ENCODE measurements around the gene ING1. TPM values are rescaled to one million over a fixed set of nuclear protein-coding genes. Genes with fewer than 3 reads are reported as not detected.

Gene ING1
- total RNA-seq, 1 donor, result 9.2 TPM

DNA sequence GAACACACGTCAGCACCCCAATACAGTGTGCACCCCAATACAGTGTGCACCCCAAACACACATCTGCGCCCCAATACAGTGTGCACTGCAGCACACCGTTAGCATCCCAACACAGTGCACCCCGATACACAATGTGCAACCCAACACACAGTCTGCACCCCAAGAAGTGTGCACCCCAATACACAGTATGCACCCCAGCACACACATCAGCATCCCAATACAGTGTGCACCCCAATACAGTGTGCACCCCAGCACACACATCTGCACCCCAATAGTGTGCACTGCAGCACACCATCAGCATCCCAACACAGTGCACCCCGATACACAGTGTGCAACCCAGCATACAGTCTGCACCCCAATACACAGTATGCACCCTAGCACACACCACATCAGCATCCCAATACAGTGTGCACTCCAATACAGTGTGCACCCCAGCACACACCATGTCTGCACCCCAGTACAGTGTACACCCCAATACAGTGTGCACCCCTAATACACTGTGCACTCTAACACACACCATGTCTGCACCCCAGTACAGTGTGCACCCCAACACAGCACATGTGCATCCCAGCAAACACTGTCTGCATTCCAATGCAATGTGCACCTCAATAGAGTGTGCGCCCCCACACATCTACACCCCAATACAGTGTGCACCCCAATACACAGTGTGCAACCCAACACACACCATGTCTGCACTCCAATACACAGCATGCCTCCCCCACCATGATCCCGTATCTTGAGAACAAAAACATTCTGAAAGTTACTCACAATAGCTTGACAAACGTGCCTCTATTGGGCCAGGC, 6.7 kb upstream of the ING1 start:
- TF ChIP-seq, protein P1, sequence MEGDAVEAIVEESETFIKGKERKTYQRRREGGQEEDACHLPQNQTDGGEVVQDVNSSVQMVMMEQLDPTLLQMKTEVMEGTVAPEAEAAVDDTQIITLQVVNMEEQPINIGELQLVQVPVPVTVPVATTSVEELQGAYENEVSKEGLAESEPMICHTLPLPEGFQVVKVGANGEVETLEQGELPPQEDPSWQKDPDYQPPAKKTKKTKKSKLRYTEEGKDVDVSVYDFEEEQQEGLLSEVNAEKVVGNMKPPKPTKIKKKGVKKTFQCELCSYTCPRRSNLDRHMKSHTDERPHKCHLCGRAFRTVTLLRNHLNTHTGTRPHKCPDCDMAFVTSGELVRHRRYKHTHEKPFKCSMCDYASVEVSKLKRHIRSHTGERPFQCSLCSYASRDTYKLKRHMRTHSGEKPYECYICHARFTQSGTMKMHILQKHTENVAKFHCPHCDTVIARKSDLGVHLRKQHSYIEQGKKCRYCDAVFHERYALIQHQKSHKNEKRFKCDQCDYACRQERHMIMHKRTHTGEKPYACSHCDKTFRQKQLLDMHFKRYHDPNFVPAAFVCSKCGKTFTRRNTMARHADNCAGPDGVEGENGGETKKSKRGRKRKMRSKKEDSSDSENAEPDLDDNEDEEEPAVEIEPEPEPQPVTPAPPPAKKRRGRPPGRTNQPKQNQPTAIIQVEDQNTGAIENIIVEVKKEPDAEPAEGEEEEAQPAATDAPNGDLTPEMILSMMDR (IDR thresholded peaks at IDR 0.05; ENCODE audit: insufficient read depth, low read length), result no peak
- peak overlapping the region; percentile 82 for H3K4me3 ChIP-seq (ENCODE audit: low read depth, low read length)
- no peak for DNase-seq (ENCODE audit: low read depth)

DNA sequence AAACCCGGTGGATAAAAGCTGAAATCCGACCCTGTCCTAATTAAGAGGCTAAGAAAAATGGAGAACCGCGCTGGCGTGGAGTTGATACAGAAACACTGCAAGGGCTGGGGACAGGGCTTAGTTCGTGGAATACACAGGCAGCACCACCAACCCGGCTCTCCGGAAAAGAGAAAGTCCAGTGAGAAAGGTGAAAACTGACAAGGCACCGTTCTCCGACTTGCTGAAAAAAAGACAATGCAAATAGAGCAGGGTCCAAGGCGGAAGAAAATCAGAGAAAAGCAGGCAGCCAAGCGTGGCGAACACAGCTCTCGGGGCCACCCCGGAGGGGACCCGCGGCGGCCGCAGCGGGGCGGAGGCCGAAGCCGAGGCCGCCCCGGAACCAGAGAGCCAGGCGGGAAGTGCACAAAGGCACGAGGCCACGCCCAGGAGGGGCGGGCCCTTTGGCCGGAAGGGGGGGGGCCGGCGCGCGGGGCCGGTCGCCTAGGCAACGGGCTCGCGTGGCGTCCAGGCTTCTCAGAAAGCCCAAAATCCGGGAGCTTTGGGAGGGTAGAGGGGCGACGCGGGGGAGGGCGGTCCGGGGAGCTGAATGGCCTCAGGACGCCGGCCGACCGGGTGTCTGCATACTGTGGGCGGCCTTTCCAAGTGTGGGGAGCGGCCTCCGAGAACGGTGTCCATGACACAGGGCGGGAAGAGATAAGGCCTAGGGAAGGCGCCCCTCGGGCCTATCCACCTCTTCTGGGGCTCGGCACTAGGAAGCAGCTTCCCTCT, 1.2 kb upstream of the ING1 start:
- TF ChIP-seq, protein P1 (IDR thresholded peaks at IDR 0.05; ENCODE audit: insufficient read depth, low read length), result no peak
- DNase-seq (ENCODE audit: low read depth), result peak; percentile 72
- H3K4me3 ChIP-seq (ENCODE audit: low read depth, low read length), result peak overlapping the region; percentile 92

DNA sequence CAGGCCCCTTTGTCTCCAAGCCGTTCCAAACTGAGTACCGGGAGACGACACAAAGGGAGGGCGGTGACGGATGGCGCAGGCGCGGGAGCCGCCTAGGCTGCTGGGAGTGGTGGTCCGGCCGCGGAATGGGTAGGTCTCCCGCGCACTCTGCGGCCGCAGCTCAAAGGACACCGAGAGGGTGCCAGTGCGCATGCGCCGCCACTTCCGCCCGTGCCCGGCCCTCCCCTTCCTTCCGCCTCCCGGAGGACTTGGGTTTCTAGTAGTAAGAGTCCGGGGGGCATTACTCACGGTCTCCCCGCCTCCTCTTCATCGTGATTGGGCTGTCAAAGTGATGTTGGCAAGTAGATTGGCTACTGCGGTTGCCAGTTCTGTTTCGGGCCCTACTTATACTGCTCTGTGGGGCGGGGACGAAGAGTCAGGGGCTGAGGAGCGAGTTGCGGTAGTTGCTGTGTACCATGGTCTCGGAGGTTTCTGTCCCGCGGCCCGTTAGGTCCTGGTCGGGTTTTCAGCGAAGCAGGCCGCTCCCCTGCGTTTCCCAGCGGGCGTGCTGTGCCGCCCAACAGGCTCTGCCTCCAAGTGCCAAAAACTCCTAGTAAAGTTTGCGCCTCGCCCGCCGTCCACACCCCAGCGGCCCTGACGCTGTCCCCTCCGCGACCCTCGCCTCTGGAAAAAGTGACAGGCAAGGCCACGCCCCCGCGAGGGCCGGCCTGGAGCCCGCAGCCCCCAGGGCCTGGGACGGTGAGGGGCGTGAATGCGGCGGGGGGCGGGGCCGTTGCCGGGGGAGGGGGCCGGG, 455 bp upstream of the ING1 start:
- TF ChIP-seq, protein P1 (IDR thresholded peaks at IDR 0.05; ENCODE audit: insufficient read depth, low read length), result no peak
- DNase-seq (ENCODE audit: low read depth), result peak; percentile 100
- peak overlapping the region; percentile 92 for H3K4me3 ChIP-seq (ENCODE audit: low read depth, low read length)

GRCh38 chr13:110713981-110714796, 689 bp downstream of the ING1 start:
- TF ChIP-seq, protein P1 (IDR thresholded peaks at IDR 0.05; ENCODE audit: insufficient read depth, low read length), result no peak
- H3K4me3 ChIP-seq (ENCODE audit: low read depth, low read length), result peak overlapping the region; percentile 87
- peak; percentile 33 for DNase-seq (ENCODE audit: low read depth)

DNA sequence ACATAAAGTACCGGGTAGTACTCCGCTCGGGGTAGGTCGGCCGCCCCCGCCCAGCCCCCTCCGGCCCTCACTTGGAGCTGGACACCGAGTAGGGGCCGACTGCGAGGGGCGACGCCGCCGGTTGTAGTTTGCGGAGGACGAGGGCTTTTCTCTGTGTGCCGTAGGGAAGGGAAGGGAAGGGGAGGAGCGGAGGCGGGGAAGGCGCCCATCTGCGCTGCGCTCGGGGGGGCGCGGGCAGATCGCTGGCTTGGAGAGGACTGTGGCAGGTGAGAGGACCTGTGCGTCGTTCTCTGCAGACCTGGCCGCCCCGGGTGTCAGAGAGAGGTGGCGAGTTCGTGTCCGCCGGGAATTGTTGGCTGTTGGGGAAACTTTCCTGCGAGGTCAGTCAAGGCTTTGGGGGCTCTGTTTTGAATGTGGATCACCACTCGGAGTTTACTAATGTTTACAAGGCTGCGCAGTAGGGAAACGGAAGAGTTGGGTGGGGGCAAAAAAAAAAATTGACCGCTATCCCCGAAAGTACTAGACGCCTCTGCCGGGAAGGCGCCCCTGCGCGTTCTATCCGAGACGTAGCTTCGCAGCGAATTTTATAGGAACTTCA, 1.4 kb downstream of the ING1 start:
- TF ChIP-seq, protein P1 (IDR thresholded peaks at IDR 0.05; ENCODE audit: insufficient read depth, low read length), result peak; percentile 27
- DNase-seq (ENCODE audit: low read depth), result peak; percentile 36
- H3K4me3 ChIP-seq (ENCODE audit: low read depth, low read length), result peak overlapping the region; percentile 87
